Measurements from ENCODE around the gene XPNPEP3. TPM values are rescaled to one million over a fixed set of nuclear protein-coding genes. Genes with fewer than 3 reads are reported as not detected.
"Not testable (repeated sequence)": the region's sequence is repeated elsewhere in the genome, so short reads cannot be mapped to it uniquely, and the experiment has no call there.

The XPNPEP3 gene
- total RNA-seq, 6 experiments from 2014 or later = 22.7 to 30.5 (median 29.0) TPM

DNA sequence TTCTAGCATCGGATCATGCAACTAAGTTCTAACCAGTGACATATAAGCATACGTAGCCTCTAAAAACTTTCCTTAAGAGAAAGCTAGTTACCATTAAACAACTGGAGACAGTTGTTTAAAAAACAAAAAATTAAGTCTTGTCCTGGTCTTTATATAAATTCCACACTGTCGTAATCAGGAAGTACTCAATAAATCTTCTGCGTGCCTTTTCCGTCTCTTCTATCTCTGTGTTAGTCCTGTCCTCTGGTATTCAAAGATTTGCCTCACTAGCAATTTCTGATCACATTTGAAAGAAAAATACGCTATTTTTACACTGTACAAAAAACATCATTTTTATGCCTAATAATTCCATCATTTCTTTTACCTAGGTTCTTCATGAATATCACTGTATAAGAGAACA is 27.8 kb upstream of the XPNPEP3 start:
- Mint-ChIP-seq H3K27me3 (ENCODE audit: insufficient read depth) (peaks cover 2% of the 10 kb centered on the region; the same call in 1 of the 2 replicates), H3K9me3 (no peaks in the 10 kb centered on the region), H3K27ac (no peak overlapping the region), H3K4me1 (ENCODE audit: low read depth) (no peaks in the 10 kb centered on the region), H3K4me3 (no peak overlapping the region), H3K36me3 (ENCODE audit: low read depth) (peaks cover 31% of the 10 kb centered on the region; the same call in 1 of the 2 replicates)
- DNase-seq = no peak
- TF ChIP-seq, protein P1, sequence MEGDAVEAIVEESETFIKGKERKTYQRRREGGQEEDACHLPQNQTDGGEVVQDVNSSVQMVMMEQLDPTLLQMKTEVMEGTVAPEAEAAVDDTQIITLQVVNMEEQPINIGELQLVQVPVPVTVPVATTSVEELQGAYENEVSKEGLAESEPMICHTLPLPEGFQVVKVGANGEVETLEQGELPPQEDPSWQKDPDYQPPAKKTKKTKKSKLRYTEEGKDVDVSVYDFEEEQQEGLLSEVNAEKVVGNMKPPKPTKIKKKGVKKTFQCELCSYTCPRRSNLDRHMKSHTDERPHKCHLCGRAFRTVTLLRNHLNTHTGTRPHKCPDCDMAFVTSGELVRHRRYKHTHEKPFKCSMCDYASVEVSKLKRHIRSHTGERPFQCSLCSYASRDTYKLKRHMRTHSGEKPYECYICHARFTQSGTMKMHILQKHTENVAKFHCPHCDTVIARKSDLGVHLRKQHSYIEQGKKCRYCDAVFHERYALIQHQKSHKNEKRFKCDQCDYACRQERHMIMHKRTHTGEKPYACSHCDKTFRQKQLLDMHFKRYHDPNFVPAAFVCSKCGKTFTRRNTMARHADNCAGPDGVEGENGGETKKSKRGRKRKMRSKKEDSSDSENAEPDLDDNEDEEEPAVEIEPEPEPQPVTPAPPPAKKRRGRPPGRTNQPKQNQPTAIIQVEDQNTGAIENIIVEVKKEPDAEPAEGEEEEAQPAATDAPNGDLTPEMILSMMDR (IDR thresholded peaks at IDR 0.05) = no peak

DNA sequence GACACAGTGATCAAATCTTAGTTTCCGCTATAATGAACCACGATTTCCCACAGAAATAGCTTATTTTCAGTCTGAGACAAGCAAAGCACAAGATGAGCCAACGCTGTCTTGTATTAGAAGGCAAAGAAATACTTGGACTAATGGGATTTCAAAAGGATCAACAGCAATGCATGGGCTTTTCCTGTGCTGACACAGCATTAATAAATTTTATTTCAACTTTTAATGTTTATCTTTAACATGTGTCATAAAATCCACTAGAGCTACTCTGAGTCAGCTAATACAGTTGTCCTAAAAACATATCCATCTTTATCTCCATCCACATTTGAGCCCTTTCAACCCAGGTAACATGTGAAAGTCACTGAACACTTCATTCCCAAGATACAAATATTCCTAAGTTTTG is 22.3 kb upstream of the XPNPEP3 start:
- no peaks in the 10 kb centered on the region for H3K27me3 Mint-ChIP-seq (ENCODE audit: insufficient read depth)
- H3K27ac Mint-ChIP-seq = 0 out of 2 replicates have a peak overlapping the region, but pooled peaks have one; percentile 18
- no peaks in the 10 kb centered on the region for H3K4me1 Mint-ChIP-seq (ENCODE audit: low read depth)
- TF ChIP-seq, protein P1 (IDR thresholded peaks at IDR 0.05) = no peak
- no peak for DNase-seq
- no peaks in the 10 kb centered on the region for H3K9me3 Mint-ChIP-seq
- peaks cover 32% of the 10 kb centered on the region; the same call in 1 of the 2 replicates for H3K36me3 Mint-ChIP-seq (ENCODE audit: low read depth)
- no peak overlapping the region for H3K4me3 Mint-ChIP-seq

DNA sequence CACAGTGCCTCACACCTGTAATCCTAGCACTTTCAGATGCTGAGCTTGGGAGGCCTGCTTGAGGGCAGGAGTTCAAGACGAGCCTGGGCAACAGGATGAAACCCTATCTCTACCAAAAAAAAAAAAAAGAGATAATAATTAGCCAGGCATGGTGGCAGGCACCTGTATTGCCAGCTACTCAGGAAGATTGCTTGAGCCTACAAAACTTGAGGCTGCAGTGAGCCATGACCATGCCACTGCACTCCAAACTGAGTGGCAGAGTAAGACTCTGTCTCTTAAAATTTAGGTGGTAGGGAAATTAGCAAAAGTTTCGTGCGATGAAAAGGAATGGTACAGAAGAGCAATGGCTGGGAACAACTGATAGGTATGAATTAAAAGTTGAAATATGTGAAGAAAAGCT is 18.5 kb upstream of the XPNPEP3 start:
- Mint-ChIP-seq H3K4me3 (no peak overlapping the region), H3K4me1 (ENCODE audit: low read depth) (peaks cover 17% of the 10 kb centered on the region), H3K9me3 (no peaks in the 10 kb centered on the region), H3K27ac (no peak overlapping the region), H3K36me3 (ENCODE audit: low read depth) (peaks cover 31% of the 10 kb centered on the region), H3K27me3 (ENCODE audit: insufficient read depth) (no peaks in the 10 kb centered on the region)
- no peak for DNase-seq
- TF ChIP-seq, protein P1 (IDR thresholded peaks at IDR 0.05) = no peak

DNA sequence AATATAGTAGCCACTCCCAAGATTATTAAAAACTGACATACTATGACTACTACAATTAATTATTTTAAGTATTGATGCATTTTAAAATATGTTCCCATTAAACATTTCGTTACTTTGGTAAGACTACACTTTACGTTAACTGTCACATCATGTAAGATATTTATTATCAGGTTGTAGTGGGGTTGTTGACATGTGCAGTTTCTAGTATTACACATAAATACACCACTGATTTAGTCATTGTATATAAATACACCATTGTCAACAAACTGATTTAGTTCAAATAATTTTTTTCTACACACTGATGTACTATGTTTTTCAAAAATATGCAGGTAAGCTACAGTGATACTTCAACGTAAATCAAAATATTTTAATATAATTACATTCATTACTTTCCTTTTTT is 12.0 kb upstream of the XPNPEP3 start:
- no peaks in the 10 kb centered on the region for H3K9me3 Mint-ChIP-seq
- peaks cover 23% of the 10 kb centered on the region for H3K36me3 Mint-ChIP-seq (ENCODE audit: low read depth)
- no peaks in the 10 kb centered on the region for H3K27me3 Mint-ChIP-seq (ENCODE audit: insufficient read depth)
- H3K4me3 Mint-ChIP-seq = no peak overlapping the region
- H3K27ac Mint-ChIP-seq = no peak overlapping the region; the same call in 1 of the 2 replicates
- peaks cover 27% of the 10 kb centered on the region for H3K4me1 Mint-ChIP-seq (ENCODE audit: low read depth)
- TF ChIP-seq, protein P1 (IDR thresholded peaks at IDR 0.05) = no peak
- no peak for DNase-seq

DNA sequence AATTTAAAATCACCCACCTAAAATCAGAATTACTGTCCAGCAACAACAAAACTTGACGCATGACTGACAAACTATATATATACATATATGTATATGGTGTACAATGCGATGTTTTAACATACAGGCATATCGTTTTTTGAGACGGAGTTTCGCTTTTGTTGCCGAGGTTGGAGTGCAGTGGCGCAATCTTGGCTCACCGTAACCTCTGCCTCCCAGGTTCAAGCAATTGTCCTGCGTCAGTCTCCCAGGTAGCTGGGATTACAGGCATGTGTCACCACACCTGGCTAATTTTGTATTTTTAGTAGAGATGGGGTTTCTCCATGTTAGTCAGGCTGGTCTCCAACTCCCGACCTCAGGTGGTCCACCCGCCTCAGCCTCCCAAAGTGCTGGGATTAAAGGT is 11.1 kb upstream of the XPNPEP3 start:
- H3K36me3 Mint-ChIP-seq (ENCODE audit: low read depth) = peaks cover 15% of the 10 kb centered on the region
- H3K9me3 Mint-ChIP-seq; DNase-seq; H3K4me3 Mint-ChIP-seq; H3K27me3 Mint-ChIP-seq (ENCODE audit: insufficient read depth); H3K27ac Mint-ChIP-seq: not testable (repeated sequence)
- H3K4me1 Mint-ChIP-seq (ENCODE audit: low read depth) = peaks cover 27% of the 10 kb centered on the region

DNA sequence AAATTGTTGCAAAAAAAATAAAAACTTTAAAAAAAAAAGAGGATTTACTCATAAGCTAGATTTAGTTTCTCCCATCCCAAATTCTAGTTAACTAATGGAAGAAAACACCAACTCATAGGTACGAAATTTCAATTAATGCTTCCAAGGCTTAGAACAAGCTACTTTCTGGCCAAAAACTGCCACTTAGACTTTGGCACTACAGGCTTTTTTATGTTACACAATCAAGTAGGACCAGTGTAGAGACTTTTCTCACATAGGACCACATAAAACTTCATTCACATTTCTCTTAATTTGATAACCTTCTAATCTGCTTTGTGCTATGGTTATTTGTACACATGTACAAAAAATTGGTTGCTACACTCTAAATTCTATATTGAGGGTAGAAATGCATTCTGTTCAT is 3.6 kb upstream of the XPNPEP3 start:
- Mint-ChIP-seq H3K4me3 (peak overlapping the region; percentile 99), H3K27ac (peak overlapping the region; percentile 100), H3K36me3 (ENCODE audit: low read depth) (peaks cover 10% of the 10 kb centered on the region), H3K27me3 (ENCODE audit: insufficient read depth) (no peaks in the 10 kb centered on the region), H3K9me3 (no peaks in the 10 kb centered on the region), H3K4me1 (ENCODE audit: low read depth) (peaks cover 41% of the 10 kb centered on the region)
- DNase-seq = no peak
- TF ChIP-seq, protein P1 (IDR thresholded peaks at IDR 0.05) = no peak
